ENCODE data around the gene KRTAP19-8.

KRTAP19-8 gene

GRCh38 chr21:31011412-31011811 is 26.9 kb downstream of the KRTAP19-8 start:
- no peak for DNase-seq

GRCh38 chr21:31008355-31008754 is 29.9 kb downstream of the KRTAP19-8 start:
- no peak for DNase-seq

GRCh38 chr21:31005019-31005418 is 33.3 kb downstream of the KRTAP19-8 start:
- DNase-seq = no peak

DNA sequence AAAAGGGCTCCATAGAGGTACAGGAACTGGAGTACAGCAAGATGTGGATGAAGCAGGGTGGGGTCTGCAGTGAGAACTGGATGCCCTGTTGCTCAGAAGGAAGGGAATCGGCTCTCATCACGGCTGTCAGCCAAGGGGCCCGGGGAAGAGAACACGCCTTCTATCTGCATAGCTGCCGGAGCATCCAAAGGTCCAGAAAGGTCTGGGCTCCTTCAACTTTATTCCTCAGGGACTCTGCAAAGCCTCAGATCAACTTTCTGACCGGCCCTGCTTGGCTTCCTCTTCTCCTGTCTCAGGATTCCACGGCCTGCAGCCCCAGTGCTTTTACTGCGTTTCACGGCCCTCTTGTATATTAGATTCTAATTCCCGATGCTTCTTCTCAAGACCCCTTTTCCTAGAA is 34.8 kb downstream of the KRTAP19-8 start:
- DNase-seq = no peak

- no peak for DNase-seq
Observed at GRCh38 chr21:30997541-30997940, 40.7 kb downstream of the KRTAP19-8 start.

GRCh38 chr21:30996728-30997127 is 41.5 kb downstream of the KRTAP19-8 start:
- DNase-seq = no peak

DNA sequence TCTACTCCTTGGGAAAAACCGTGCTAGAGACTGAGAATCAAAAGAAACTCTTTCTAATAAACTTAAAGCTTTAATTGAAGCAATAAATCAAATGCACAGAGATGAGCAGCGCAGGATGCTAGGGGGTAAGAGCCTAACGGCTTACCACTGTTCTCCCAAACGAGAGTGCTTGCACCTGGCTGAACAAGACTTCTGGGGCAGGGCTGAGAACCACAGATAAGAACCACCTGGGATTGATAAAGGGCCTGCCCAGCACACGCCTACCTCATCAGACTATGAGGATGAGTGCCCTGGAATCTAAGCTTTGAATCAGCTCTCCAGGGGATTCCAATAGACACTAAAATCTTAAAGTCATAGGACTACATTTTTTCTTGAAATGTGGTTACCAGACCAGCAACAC is 43.3 kb downstream of the KRTAP19-8 start:
- no peak for DNase-seq

DNA sequence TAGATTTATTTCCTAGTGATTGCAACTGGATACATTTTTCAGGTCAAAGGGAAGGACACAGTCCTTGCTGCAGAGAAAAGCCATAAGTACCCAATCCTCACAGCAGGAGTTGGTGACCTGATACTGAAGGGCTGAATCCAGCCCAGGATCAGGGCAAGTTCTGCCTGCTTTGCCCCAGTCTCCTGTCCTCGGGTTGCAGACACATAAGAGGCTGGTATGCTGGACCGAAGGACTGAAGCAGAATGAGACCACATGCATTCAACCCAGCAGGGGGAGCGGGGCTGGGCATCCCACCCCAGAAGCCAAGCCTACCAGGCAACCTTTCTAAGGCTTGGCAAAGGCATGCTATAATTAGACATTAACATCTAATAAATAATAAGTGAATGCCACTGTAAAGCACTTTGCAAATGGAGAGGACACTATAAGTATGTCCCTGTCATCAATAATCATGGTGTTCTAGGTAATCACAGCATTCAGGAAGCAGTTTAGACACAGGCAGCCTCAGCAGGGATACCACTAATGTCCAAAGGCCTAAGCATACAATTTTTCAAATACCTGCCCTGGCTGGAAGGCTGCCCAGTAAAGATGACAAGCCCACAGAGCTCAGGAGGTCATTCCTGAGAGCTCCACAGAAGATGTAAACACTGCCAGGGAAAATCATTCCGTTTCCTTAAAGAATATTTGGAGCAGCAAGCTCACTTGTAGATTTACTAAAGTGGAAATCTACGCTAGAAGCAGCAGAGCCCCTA is 47.6 kb downstream of the KRTAP19-8 start:
- DNase-seq = no peak

DNA sequence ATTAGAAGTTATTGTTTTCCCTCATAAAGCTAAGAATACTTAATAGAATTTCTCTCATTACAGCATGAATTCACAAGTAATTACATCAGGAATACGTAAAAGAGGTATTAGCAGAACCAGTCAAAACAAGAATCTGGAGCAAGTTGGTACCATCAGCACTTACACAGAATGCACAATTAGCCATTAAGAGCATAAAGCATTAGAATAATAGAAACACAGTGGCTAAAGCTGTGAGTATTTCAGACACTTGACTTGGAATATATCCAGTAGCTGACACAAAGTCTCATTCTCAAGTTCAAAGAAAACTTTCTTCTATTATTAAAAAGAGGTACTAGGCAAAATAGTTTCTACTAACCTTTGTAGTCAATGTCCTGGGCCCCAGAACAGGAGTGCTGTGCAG is 49.6 kb downstream of the KRTAP19-8 start:
- DNase-seq = no peak

Measured in SHP77 treated with DMSO at 0.1 percent for 48 hours (cell line).